ENCODE measurements around the gene CLMN. TPM values are rescaled to one million over a fixed set of nuclear protein-coding genes. Genes with fewer than 3 reads are reported as not detected.

CLMN gene
- total and polyA plus RNA-seq, 2 donors (not counting 3 experiments of a cell fraction or from before 2014, with no cell fraction given) = 0.72 to 9.6 TPM

- peaks cover 3% of the 10 kb centered on the region for H3K4me1 ChIP-seq (ENCODE audit: control insufficient read depth, extremely low read depth, insufficient read depth, low read length)
- dilution Hi-C loops (cut with MboI; ENCODE audit: extremely low pct_ligation_motif_present, low sequenced_read_pairs) (no loop called here), intact Hi-C loops (cut with micrococcal nuclease) (no loop called here)
- H3K9ac ChIP-seq (replicated peaks; ENCODE audit: extremely low read depth, insufficient read depth, low read length) = no peak overlapping the region
- no peaks in the 10 kb centered on the region for H3K36me3 ChIP-seq (ENCODE audit: control insufficient read depth in 2 of 2, extremely low read depth in 1 of 2, insufficient read depth in 2 of 2, low read length in 2 of 2)
- H3K9me1 ChIP-seq (replicated peaks; ENCODE audit: control insufficient read depth, extremely low read depth, insufficient read depth, low read length) = no peaks in the 10 kb centered on the region
- no peaks in the 10 kb centered on the region for H3K9me3 ChIP-seq (replicated peaks; ENCODE audit: control insufficient read depth, insufficient read depth, low read length)
- ChIA-PET CTCF (interaction anchor here (1.2 kb wide), 1 partner anchor 21 kb away, joined by 3 read pairs; no protein-coding TSS in a partner anchor), POLR2A (no interaction called here)
- TF ChIP-seq MAX (IDR thresholded peaks at IDR 0.05; ENCODE audit: insufficient read depth, insufficient read length) (no peak), POLR2AphosphoS5 (IDR thresholded peaks at IDR 0.05; ENCODE audit: insufficient read depth, low read depth, low read length) (no peak), POLR2A (IDR thresholded peaks at IDR 0.05; ENCODE audit: low read depth, low read length) (no peak), EZH2 (IDR thresholded peaks at IDR 0.05; ENCODE audit: borderline replicate concordance, low read depth, low read length, severe bottlenecking) (no peak), JUN (IDR thresholded peaks at IDR 0.05; ENCODE audit: borderline replicate concordance, insufficient read depth, insufficient read length, low read depth) (no peak), GATA2 (IDR thresholded peaks at IDR 0.05; ENCODE audit: insufficient read depth, insufficient read length, low read depth, low read length) (no peak), FOS (IDR thresholded peaks at IDR 0.05; ENCODE audit: borderline replicate concordance, insufficient read depth, low read length) (no peak), MYC (IDR thresholded peaks at IDR 0.05; ENCODE audit: low read depth, low read length) (no peak)
- TF ChIP-seq, protein P1, sequence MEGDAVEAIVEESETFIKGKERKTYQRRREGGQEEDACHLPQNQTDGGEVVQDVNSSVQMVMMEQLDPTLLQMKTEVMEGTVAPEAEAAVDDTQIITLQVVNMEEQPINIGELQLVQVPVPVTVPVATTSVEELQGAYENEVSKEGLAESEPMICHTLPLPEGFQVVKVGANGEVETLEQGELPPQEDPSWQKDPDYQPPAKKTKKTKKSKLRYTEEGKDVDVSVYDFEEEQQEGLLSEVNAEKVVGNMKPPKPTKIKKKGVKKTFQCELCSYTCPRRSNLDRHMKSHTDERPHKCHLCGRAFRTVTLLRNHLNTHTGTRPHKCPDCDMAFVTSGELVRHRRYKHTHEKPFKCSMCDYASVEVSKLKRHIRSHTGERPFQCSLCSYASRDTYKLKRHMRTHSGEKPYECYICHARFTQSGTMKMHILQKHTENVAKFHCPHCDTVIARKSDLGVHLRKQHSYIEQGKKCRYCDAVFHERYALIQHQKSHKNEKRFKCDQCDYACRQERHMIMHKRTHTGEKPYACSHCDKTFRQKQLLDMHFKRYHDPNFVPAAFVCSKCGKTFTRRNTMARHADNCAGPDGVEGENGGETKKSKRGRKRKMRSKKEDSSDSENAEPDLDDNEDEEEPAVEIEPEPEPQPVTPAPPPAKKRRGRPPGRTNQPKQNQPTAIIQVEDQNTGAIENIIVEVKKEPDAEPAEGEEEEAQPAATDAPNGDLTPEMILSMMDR (IDR thresholded peaks at IDR 0.05; ENCODE audit: extremely low read depth in 1 of 2, insufficient read depth in 1 of 2, low read depth in 1 of 2, low read length in 2 of 2) = no peak
- H3K79me2 ChIP-seq (ENCODE audit: control insufficient read depth, insufficient read depth, low read length) = no peaks in the 10 kb centered on the region
- no TSS peak for BruUV-seq (replicated peaks)
- H3K27ac ChIP-seq (ENCODE audit: insufficient read depth, low read depth, low read length) = no peak overlapping the region
- no peak for DNase-seq (ENCODE audit: low read depth, low spot score)
- no peak overlapping the region for H2AFZ ChIP-seq (ENCODE audit: low read depth, low read length)
- H3K4me2 ChIP-seq (ENCODE audit: insufficient read depth, low read length) = no peak overlapping the region
- no peaks in the 10 kb centered on the region for H3K27me3 ChIP-seq (ENCODE audit: control insufficient read depth in 2 of 2, insufficient read depth in 2 of 2, low read length in 2 of 2)
- FAIRE-seq = no peak
- H3K4me3 ChIP-seq (replicated peaks in 1 of 3; ENCODE audit: insufficient read depth in 1 of 3, low read depth in 1 of 3, low read length in 3 of 3) = no peak overlapping the region
- no peaks in the 10 kb centered on the region for H4K20me1 ChIP-seq (replicated peaks; ENCODE audit: control insufficient read depth, extremely low read depth, insufficient read depth, low read length)
Measured at GRCh38 chr14:95163132-95163531, 156.6 kb downstream of the CLMN start.
